ENCODE measurements around the gene POLR2J3.
"Not testable (repeated sequence)": the region's sequence is repeated elsewhere in the genome, so short reads cannot be mapped to it uniquely, and the experiment has no call there.

DNA sequence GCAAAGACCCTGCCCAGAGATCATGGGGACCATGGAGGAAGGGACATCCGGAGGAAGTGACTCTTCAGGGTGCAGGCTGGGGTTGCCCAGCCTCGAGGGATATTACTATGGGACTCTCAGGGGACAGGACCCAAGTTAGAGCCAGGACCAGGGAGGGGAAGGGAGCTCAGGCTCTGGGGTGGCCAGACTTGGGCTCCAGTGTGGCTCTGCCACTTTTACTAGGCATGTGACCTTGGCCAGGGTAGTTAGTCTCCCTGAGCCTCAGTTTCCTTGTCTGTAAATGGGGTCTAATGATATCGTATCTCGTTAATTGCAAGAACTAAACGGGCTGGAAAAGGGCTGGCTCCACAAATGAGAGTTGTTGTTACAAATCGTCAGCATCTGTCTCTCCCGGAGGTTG lies 38.1 kb upstream of the POLR2J3 start:
- TF ChIP-seq CTCF (IDR thresholded peaks at IDR 0.05; ENCODE audit: borderline replicate concordance, extremely low read depth, low read length, poor library complexity, severe bottlenecking); EZH2 (IDR thresholded peaks at IDR 0.05; ENCODE audit: borderline replicate concordance, low read depth, low read length, severe bottlenecking): not testable (repeated sequence)
